HEK293 (cell line): ENCODE results near the gene ANKRD44.

Source experiments
- CTCF ChIA-PET: fragments of 350-600 bp; formaldehyde crosslinking; extraction: SDS; loops from one replicate; lab custom pipeline; 2021; ENCODE audit warnings: antibody characterized with exemption; lab: Yijun Ruan, JAX
- POLR2A ChIA-PET: fragments of 300-600 bp; formaldehyde crosslinking; extraction: SDS; loops from one replicate; lab custom pipeline; 2020; ENCODE audit warnings: antibody characterized with exemption, inconsistent platforms; lab: Yijun Ruan, JAX
- H3K27ac ChIP-seq: fragments of 200-500 bp; sonication (Bioruptor generic); 2 replicates; pipeline ENCODE4 v1.5.1; 2014; ENCODE audit warnings: low read depth, low read length, control low read depth, inconsistent platforms; ENCODE audit errors: extremely low read depth
- H3K36me3 ChIP-seq, 2 experiments: fragments of 200-500 bp in 1 of 2; sonication (Bioruptor generic) in 1 of 2; 1 replicate in 1 of 2; 2 replicates in 1 of 2; pipeline ENCODE4 v1.5.1; 2014 to 2017; ENCODE audit warnings: inconsistent platforms in 2 of 2, low read length in 2 of 2; ENCODE audit not compliant: control insufficient read depth in 2 of 2, insufficient read depth in 1 of 2
- H3K4me1 ChIP-seq: fragments of 200-500 bp; sonication (Bioruptor generic); 2 replicates; pipeline ENCODE4 v1.5.1; 2014; ENCODE audit warnings: mild to moderate bottlenecking, low read length, inconsistent platforms; ENCODE audit not compliant: control insufficient read depth, insufficient read depth
- H3K4me3 ChIP-seq: 2 replicates; pipeline ENCODE4 v1.5.1; 2011; ENCODE audit warnings: low read depth, mild to moderate bottlenecking, control low read depth, low read length, moderate library complexity
- H3K9me3 ChIP-seq: fragments of 200-500 bp; sonication (Bioruptor generic); 2 replicates; pipeline ENCODE4 v1.5.1; 2014; ENCODE audit warnings: low read depth, low read length, inconsistent platforms; ENCODE audit not compliant: control insufficient read depth, insufficient read depth
- KLF8 ChIP-seq: fragments of 450-650 bp; formaldehyde crosslinking; IDR thresholded peaks from 2 replicates; pipeline ENCODE4 v1.5.1; 2016; ENCODE audit warnings: missing biosample characterization, missing genetic modification characterization
- PRDM1 ChIP-seq: fragments of 450-650 bp; formaldehyde crosslinking; IDR thresholded peaks from 2 replicates; pipeline ENCODE4; 2016; ENCODE audit warnings: missing biosample characterization, missing genetic modification characterization
- REPIN1 ChIP-seq: fragments of 450-650 bp; formaldehyde crosslinking; IDR thresholded peaks from 2 replicates; pipeline ENCODE4 v1.5.1; 2017; ENCODE audit warnings: missing biosample characterization, missing genetic modification characterization, low read depth
- SP2 ChIP-seq: fragments of 450-650 bp; formaldehyde crosslinking; IDR thresholded peaks from 2 replicates; pipeline ENCODE4 v1.5.1; 2016; ENCODE audit warnings: missing biosample characterization, missing genetic modification characterization
- ZBTB1 ChIP-seq: fragments of 450-650 bp; formaldehyde crosslinking; IDR thresholded peaks from 2 replicates; pipeline ENCODE4 v1.5.1; 2016; ENCODE audit warnings: missing biosample characterization, missing genetic modification characterization
- ZBTB21 ChIP-seq: fragments of 450-650 bp; formaldehyde crosslinking; IDR thresholded peaks from 2 replicates; pipeline ENCODE4 v1.5.1; 2017; ENCODE audit warnings: missing biosample characterization, missing genetic modification characterization
- ZBTB26 ChIP-seq: fragments of 450-650 bp; formaldehyde crosslinking; optimal IDR thresholded peaks from 2 replicates; pipeline ENCODE3; 2016; ENCODE audit warnings: missing biosample characterization, mild to moderate bottlenecking, missing genetic modification characterization
- ZFP37 ChIP-seq: fragments of 450-650 bp; formaldehyde crosslinking; IDR thresholded peaks from 2 replicates; pipeline ENCODE4 v1.5.1; 2016; ENCODE audit warnings: missing biosample characterization, missing genetic modification characterization
- ZNF146 ChIP-seq: fragments of 450-650 bp; formaldehyde crosslinking; IDR thresholded peaks from 2 replicates; pipeline ENCODE4 v1.5.1; 2016; ENCODE audit warnings: missing biosample characterization, missing genetic modification characterization
- ZNF157 ChIP-seq: fragments of 450-650 bp; formaldehyde crosslinking; IDR thresholded peaks from 2 replicates; pipeline ENCODE4 v1.5.1; 2016; ENCODE audit warnings: missing biosample characterization, missing genetic modification characterization
- ZNF16 ChIP-seq: fragments of 450-650 bp; formaldehyde crosslinking; IDR thresholded peaks from 2 replicates; pipeline ENCODE4 v1.5.1; 2016; ENCODE audit warnings: low read depth, missing biosample characterization, missing genetic modification characterization
- ZNF23 ChIP-seq: fragments of 450-650 bp; formaldehyde crosslinking; IDR thresholded peaks from 2 replicates; pipeline ENCODE4 v1.5.1; 2016; ENCODE audit warnings: missing biosample characterization, missing genetic modification characterization, borderline replicate concordance
- ZNF274 ChIP-seq, 2 experiments: fragments of 200-500 bp in 1 of 2; fragments of 450-650 bp in 1 of 2; sonication (Bioruptor generic) in 1 of 2; formaldehyde crosslinking in 1 of 2; IDR thresholded peaks; 2 replicates each; pipeline versions ENCODE4 v1.5.1 to v1.6.1; 2014 to 2016; ENCODE audit warnings: borderline replicate concordance in 1 of 2, inconsistent platforms in 1 of 2, low read length in 1 of 2, missing biosample characterization in 1 of 2, missing genetic modification characterization in 1 of 2
- ZNF394 ChIP-seq: fragments of 450-650 bp; formaldehyde crosslinking; IDR thresholded peaks from 2 replicates; pipeline ENCODE4 v1.5.1; 2016; ENCODE audit warnings: missing biosample characterization, missing genetic modification characterization, mild to moderate bottlenecking, moderate library complexity, borderline replicate concordance
- ZNF416 ChIP-seq: fragments of 450-650 bp; formaldehyde crosslinking; IDR thresholded peaks from 2 replicates; pipeline ENCODE4 v1.5.1; 2016; ENCODE audit warnings: missing biosample characterization, missing genetic modification characterization
- ZNF514 ChIP-seq: fragments of 450-650 bp; formaldehyde crosslinking; IDR thresholded peaks from 2 replicates; pipeline ENCODE4 v1.5.1; 2016; ENCODE audit warnings: missing biosample characterization, missing genetic modification characterization
- ZNF571 ChIP-seq: fragments of 450-650 bp; formaldehyde crosslinking; IDR thresholded peaks from 2 replicates; pipeline ENCODE4 v1.5.0; 2017; ENCODE audit warnings: missing biosample characterization, missing genetic modification characterization
- ZNF629 ChIP-seq: fragments of 450-650 bp; formaldehyde crosslinking; IDR thresholded peaks from 2 replicates; pipeline ENCODE4 v1.5.1; 2017; ENCODE audit warnings: missing biosample characterization, missing genetic modification characterization
- ZNF670 ChIP-seq: fragments of 450-650 bp; formaldehyde crosslinking; IDR thresholded peaks from 2 replicates; pipeline ENCODE4 v1.5.1; 2016; ENCODE audit warnings: missing biosample characterization, missing genetic modification characterization, low read depth
- ZNF677 ChIP-seq: fragments of 450-650 bp; IDR thresholded peaks from 2 replicates; pipeline ENCODE4 v1.5.0; 2018; ENCODE audit warnings: missing biosample characterization, mild to moderate bottlenecking, missing genetic modification characterization, moderate library complexity
- ZNF692 ChIP-seq: fragments of 450-650 bp; formaldehyde crosslinking; IDR thresholded peaks from 2 replicates; pipeline ENCODE4 v1.5.1; 2016; ENCODE audit warnings: missing biosample characterization, missing genetic modification characterization
- ZNF747 ChIP-seq: fragments of 450-650 bp; formaldehyde crosslinking; IDR thresholded peaks from 2 replicates; pipeline ENCODE4 v1.5.1; 2016; ENCODE audit warnings: missing biosample characterization, missing genetic modification characterization
- ZNF76 ChIP-seq: fragments of 450-650 bp; formaldehyde crosslinking; IDR thresholded peaks from 2 replicates; pipeline ENCODE4; 2016; ENCODE audit warnings: low read depth, missing biosample characterization, missing genetic modification characterization, borderline replicate concordance
- ZNF768 ChIP-seq: fragments of 450-650 bp; formaldehyde crosslinking; IDR thresholded peaks from 2 replicates; pipeline ENCODE4 v1.5.1; 2018; ENCODE audit warnings: missing biosample characterization, mild to moderate bottlenecking, missing genetic modification characterization
- TF ChIP-seq, protein P1 (sequence below): fragments of 450-650 bp; formaldehyde crosslinking; IDR thresholded peaks from 2 replicates; pipeline ENCODE4 v1.5.1; 2016; ENCODE audit warnings: missing biosample characterization, missing genetic modification characterization, low read depth
- TF ChIP-seq, protein P2 (sequence below): fragments of 450-650 bp; formaldehyde crosslinking; IDR thresholded peaks from 2 replicates; pipeline ENCODE4 v1.5.1; 2016; ENCODE audit warnings: missing biosample characterization, missing genetic modification characterization

Gene ANKRD44

DNA sequence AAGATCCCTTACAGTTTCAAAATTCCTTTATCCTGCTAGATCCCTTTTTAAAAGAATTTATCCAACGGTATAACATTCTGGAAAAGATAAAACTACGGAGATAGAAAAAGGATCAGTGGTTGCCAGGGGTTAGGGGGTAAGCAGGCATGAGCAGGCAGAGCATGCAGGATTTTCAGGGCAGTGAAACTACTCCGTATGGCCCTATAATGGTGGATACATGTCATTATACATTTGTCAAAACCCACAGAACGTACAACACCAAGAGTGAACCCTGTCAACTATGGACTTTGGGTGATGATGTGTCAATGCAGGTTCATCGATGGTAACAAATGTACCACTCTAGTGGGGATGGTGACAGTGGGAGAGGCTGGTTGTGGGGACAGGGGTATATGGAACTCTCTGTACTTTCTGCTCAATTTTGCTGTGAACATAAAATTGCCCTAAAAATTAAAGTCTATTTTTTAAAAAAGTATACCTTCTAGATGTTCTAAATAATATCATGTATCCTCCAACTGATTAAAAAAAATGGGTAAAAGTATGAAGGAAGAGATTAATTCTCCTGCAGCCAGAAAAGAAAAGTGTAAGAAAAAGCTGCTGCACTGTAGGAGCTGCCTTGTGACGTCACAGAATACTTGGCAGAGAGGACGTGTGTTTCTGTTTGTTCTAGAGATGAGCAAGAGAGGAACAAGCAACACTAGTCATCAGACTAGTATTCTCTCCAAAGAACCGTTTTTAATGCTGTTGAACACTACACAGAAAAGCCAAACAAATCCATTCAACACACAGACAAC, 23.6 kb downstream of the ANKRD44 start:
- ChIA-PET CTCF (no interaction called here), POLR2A (no interaction called here)
- TF ChIP-seq PRDM1 (tag by site-specific recombination) (0 out of 2 replicates have a peak, but pooled peaks have one; percentile 19), ZNF677 (tag by site-specific recombination) (no peak), SP2 (tag by site-specific recombination) (no peak), ZNF394 (tag by site-specific recombination) (no peak), ZBTB21 (tag by site-specific recombination) (peak; percentile 72; the same call in 1 of the 2 replicates), ZNF629 (tag by site-specific recombination) (peak; percentile 67; the same call in 1 of the 2 replicates)
- TF ChIP-seq, protein P1, sequence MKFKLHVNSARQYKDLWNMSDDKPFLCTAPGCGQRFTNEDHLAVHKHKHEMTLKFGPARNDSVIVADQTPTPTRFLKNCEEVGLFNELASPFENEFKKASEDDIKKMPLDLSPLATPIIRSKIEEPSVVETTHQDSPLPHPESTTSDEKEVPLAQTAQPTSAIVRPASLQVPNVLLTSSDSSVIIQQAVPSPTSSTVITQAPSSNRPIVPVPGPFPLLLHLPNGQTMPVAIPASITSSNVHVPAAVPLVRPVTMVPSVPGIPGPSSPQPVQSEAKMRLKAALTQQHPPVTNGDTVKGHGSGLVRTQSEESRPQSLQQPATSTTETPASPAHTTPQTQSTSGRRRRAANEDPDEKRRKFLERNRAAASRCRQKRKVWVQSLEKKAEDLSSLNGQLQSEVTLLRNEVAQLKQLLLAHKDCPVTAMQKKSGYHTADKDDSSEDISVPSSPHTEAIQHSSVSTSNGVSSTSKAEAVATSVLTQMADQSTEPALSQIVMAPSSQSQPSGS, result peak; percentile 66
- H3K27ac ChIP-seq, result no peak overlapping the region
- H3K4me1 ChIP-seq, result peaks cover 5% of the 10 kb centered on the region; the same call in 1 of the 2 replicates
- no peaks in the 10 kb centered on the region for H3K36me3 ChIP-seq
- H3K9me3 ChIP-seq, result no peaks in the 10 kb centered on the region
- H3K4me3 ChIP-seq, result no peak overlapping the region

DNA sequence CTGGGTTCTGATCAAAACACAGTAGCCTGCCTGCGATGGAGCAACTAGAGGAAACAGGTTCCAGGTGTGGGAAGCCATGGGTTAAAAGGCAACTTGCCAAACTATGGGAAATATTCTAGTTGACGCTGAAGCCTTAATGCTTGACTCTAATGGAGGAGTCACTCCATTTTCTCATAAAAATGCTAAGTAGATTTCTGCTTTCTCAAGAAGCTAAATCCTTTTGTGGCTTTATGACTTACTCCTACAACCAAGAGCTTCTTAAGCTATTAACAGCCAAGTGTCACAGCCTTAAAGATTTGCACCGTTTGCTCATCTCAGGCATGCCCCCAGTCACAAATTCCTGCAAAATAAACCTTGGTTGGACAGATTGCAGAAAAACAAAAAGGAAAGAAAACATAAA, 25.2 kb downstream of the ANKRD44 start:
- CTCF ChIA-PET, result interaction anchor here (0.6 to 1.2 kb wide), 3 partner anchors 9 to 534 kb away, joined by 3 read pairs; no protein-coding TSS in a partner anchor

More for the DNA sequence above, 25.2 kb downstream of the ANKRD44 start:
- Histone ChIP-seq H3K9me3 (no peaks in the 10 kb centered on the region), H3K36me3 (no peaks in the 10 kb centered on the region), H3K27ac (no peak overlapping the region), H3K4me3 (no peak overlapping the region), H3K4me1 (peaks cover 5% of the 10 kb centered on the region; the same call in 1 of the 2 replicates)
- TF ChIP-seq, protein P2, sequence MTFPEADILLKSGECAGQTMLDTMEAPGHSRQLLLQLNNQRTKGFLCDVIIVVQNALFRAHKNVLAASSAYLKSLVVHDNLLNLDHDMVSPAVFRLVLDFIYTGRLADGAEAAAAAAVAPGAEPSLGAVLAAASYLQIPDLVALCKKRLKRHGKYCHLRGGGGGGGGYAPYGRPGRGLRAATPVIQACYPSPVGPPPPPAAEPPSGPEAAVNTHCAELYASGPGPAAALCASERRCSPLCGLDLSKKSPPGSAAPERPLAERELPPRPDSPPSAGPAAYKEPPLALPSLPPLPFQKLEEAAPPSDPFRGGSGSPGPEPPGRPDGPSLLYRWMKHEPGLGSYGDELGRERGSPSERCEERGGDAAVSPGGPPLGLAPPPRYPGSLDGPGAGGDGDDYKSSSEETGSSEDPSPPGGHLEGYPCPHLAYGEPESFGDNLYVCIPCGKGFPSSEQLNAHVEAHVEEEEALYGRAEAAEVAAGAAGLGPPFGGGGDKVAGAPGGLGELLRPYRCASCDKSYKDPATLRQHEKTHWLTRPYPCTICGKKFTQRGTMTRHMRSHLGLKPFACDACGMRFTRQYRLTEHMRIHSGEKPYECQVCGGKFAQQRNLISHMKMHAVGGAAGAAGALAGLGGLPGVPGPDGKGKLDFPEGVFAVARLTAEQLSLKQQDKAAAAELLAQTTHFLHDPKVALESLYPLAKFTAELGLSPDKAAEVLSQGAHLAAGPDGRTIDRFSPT, result no peak
- TF ChIP-seq ZNF23 (tag by site-specific recombination) (no peak), ZNF16 (no peak), ZNF692 (tag by site-specific recombination) (no peak), ZNF670 (tag by site-specific recombination) (no peak), ZBTB1 (tag by site-specific recombination) (no peak), ZNF274 (IDR thresholded peaks at IDR 0.05; ENCODE audit: low read length) (no peak), ZNF274 (tag by site-specific recombination; IDR thresholded peaks at IDR 0.05; ENCODE audit: borderline replicate concordance) (no peak), ZNF416 (tag by site-specific recombination) (no peak), ZNF514 (tag by site-specific recombination) (no peak), KLF8 (tag by site-specific recombination) (no peak), ZNF747 (no peak), ZNF146 (tag by site-specific recombination) (no peak), REPIN1 (tag by site-specific recombination) (no peak), ZNF157 (tag by site-specific recombination) (no peak), ZFP37 (tag by site-specific recombination) (no peak), ZNF571 (tag by site-specific recombination) (no peak), ZNF76 (no peak), ZNF768 (tag by site-specific recombination) (no peak), ZBTB26 (tag by site-specific recombination) (no peak)
- POLR2A ChIA-PET, result no interaction called here
